GM12891 (cell line): Measurements from ENCODE around the gene HBE1.

Experiments
- PAX5 ChIP-seq: IDR thresholded peaks from 2 replicates; pipeline ENCODE4 v1.6.1; 2011; ENCODE audit warnings: low read length, moderate library complexity, mild to moderate bottlenecking; ENCODE audit not compliant: insufficient read depth, severe bottlenecking
- POLR2A ChIP-seq: IDR thresholded peaks from 2 replicates; pipeline ENCODE4 v1.6.1; 2011; ENCODE audit warnings: low read depth, low read length, control low read depth
- POLR2AphosphoS5 ChIP-seq: IDR thresholded peaks from 2 replicates; pipeline ENCODE4 v1.6.1; 2011; ENCODE audit warnings: low read depth, low read length, control low read depth
- POU2F2 ChIP-seq: IDR thresholded peaks from 2 replicates; pipeline ENCODE4 v1.6.1; 2011; ENCODE audit warnings: low read depth, mild to moderate bottlenecking, control low read depth, low read length, moderate library complexity
- SPI1 ChIP-seq: IDR thresholded peaks from 2 replicates; pipeline ENCODE4 v1.6.1; 2011; ENCODE audit warnings: low read depth, low read length, control low read depth
- TAF1 ChIP-seq: IDR thresholded peaks from 2 replicates; pipeline ENCODE4 v1.6.1; 2011; ENCODE audit warnings: low read depth, low read length, control low read depth

GRCh38 chr11:5224538-5225479, 44.9 kb downstream of the HBE1 start:
- TF ChIP-seq POLR2A, result no peak
- TF ChIP-seq TAF1, result no peak
- no peak for TF ChIP-seq POU2F2
- TF ChIP-seq SPI1, result no peak
- TF ChIP-seq POLR2AphosphoS5, result no peak
- no peak for TF ChIP-seq PAX5
